HG02870 (cell line): ENCODE measurements around the gene BTBD16.

ENCODE experiments used
- ATAC-seq: cut with Tn5 transposase; IDR thresholded peaks from one replicate; pipeline ENCODE4 v1.9.1; 2021; ENCODE audit warnings: mild to moderate bottlenecking, moderate library complexity; ENCODE audit not compliant: unreplicated experiment

BTBD16 gene

GRCh38 chr10:122271076-122271475 is at the start of gene BTBD16:
Gene BTBD16 (plus strand): TSS chr10:122271296. CDS start chr10:122275082, 3,786 bp downstream.
- no peak for ATAC-seq

GRCh38 chr10:122221958-122222357 is 49.1 kb upstream of the BTBD16 start:
- no peak for ATAC-seq

GRCh38 chr10:122222638-122223037 is 48.5 kb upstream of the BTBD16 start:
- ATAC-seq, result no peak

- no peak for ATAC-seq
Observed at GRCh38 chr10:122224159-122224558, 46.9 kb upstream of the BTBD16 start.

- no peak for ATAC-seq
Observed at GRCh38 chr10:122225330-122225729, 45.8 kb upstream of the BTBD16 start.

- ATAC-seq, result no peak
Observed at GRCh38 chr10:122227754-122228153, 43.3 kb upstream of the BTBD16 start.

GRCh38 chr10:122229666-122230065 is 41.4 kb upstream of the BTBD16 start:
- no peak for ATAC-seq

GRCh38 chr10:122230222-122230621 is 40.9 kb upstream of the BTBD16 start:
- ATAC-seq, result no peak

- no peak for ATAC-seq
Observed at GRCh38 chr10:122232769-122233168, 38.3 kb upstream of the BTBD16 start.

GRCh38 chr10:122233857-122234348 is 37.2 kb upstream of the BTBD16 start:
- ATAC-seq, result no peak

- no peak for ATAC-seq
Observed at GRCh38 chr10:122234416-122234815, 36.7 kb upstream of the BTBD16 start.

- ATAC-seq, result no peak
Observed at GRCh38 chr10:122236690-122237306, 34.3 kb upstream of the BTBD16 start.

- ATAC-seq, result no peak
Observed at GRCh38 chr10:122237331-122237990, 33.6 kb upstream of the BTBD16 start.

GRCh38 chr10:122239578-122240257 is 31.4 kb upstream of the BTBD16 start:
- ATAC-seq, result no peak

- no peak for ATAC-seq
Observed at GRCh38 chr10:122240401-122240800, 30.7 kb upstream of the BTBD16 start.

- ATAC-seq, result no peak
Observed at GRCh38 chr10:122241836-122242235, 29.3 kb upstream of the BTBD16 start.

GRCh38 chr10:122243550-122243949 is 27.5 kb upstream of the BTBD16 start:
- no peak for ATAC-seq

- ATAC-seq, result no peak
Observed at GRCh38 chr10:122244001-122244975, 26.8 kb upstream of the BTBD16 start.

- ATAC-seq, result no peak
Observed at GRCh38 chr10:122245136-122245535, 26.0 kb upstream of the BTBD16 start.

GRCh38 chr10:122245897-122246296 is 25.2 kb upstream of the BTBD16 start:
- no peak for ATAC-seq
